Measurements from ENCODE around the gene RIC8B.

The RIC8B gene

GRCh38 chr12:106851306-106851705 is 76.8 kb downstream of the RIC8B start:
- H3K4me3 ChIP-seq (ENCODE audit: low read depth, low read length), result no peak overlapping the region

GRCh38 chr12:106854723-106855122 is 80.2 kb downstream of the RIC8B start:
- H3K4me3 ChIP-seq (ENCODE audit: low read depth, low read length), result no peak overlapping the region
- no peak for TF ChIP-seq CTCF (IDR thresholded peaks at IDR 0.05; ENCODE audit: low read depth, low read length)

More at GRCh38 chr12:106851306-106851705, 76.8 kb downstream of the RIC8B start:
- no peak for TF ChIP-seq CTCF (IDR thresholded peaks at IDR 0.05; ENCODE audit: low read depth, low read length)

- no peak for TF ChIP-seq CTCF (IDR thresholded peaks at IDR 0.05; ENCODE audit: low read depth, low read length)
- no peak overlapping the region for H3K4me3 ChIP-seq (ENCODE audit: low read depth, low read length)
Observed at GRCh38 chr12:106855221-106855758, 80.8 kb downstream of the RIC8B start.

- no peak overlapping the region for H3K4me3 ChIP-seq (ENCODE audit: low read depth, low read length)
- TF ChIP-seq CTCF (IDR thresholded peaks at IDR 0.05; ENCODE audit: low read depth, low read length), result no peak
Observed at GRCh38 chr12:106861984-106862916, 87.8 kb downstream of the RIC8B start.

- no peak overlapping the region for H3K4me3 ChIP-seq (ENCODE audit: low read depth, low read length)
- no peak for TF ChIP-seq CTCF (IDR thresholded peaks at IDR 0.05; ENCODE audit: low read depth, low read length)
Observed at GRCh38 chr12:106863189-106863588, 88.7 kb downstream of the RIC8B start.

GRCh38 chr12:106865683-106866082 is 91.2 kb downstream of the RIC8B start:
- no peak overlapping the region for H3K4me3 ChIP-seq (ENCODE audit: low read depth, low read length)
- no peak for TF ChIP-seq CTCF (IDR thresholded peaks at IDR 0.05; ENCODE audit: low read depth, low read length)

GRCh38 chr12:106866426-106867080 is 92.1 kb downstream of the RIC8B start:
- TF ChIP-seq CTCF (IDR thresholded peaks at IDR 0.05; ENCODE audit: low read depth, low read length), result no peak
- no peak overlapping the region for H3K4me3 ChIP-seq (ENCODE audit: low read depth, low read length)
